GM15510 (cell line): ENCODE results near the gene PRKACA.

Source experiments
- POLR2A ChIP-seq: IDR thresholded peaks from 3 replicates; pipeline ENCODE4 v1.6.1; 2011; ENCODE audit warnings: borderline replicate concordance; ENCODE audit not compliant: insufficient read length; ENCODE audit errors: extremely low read depth

Gene PRKACA

DNA sequence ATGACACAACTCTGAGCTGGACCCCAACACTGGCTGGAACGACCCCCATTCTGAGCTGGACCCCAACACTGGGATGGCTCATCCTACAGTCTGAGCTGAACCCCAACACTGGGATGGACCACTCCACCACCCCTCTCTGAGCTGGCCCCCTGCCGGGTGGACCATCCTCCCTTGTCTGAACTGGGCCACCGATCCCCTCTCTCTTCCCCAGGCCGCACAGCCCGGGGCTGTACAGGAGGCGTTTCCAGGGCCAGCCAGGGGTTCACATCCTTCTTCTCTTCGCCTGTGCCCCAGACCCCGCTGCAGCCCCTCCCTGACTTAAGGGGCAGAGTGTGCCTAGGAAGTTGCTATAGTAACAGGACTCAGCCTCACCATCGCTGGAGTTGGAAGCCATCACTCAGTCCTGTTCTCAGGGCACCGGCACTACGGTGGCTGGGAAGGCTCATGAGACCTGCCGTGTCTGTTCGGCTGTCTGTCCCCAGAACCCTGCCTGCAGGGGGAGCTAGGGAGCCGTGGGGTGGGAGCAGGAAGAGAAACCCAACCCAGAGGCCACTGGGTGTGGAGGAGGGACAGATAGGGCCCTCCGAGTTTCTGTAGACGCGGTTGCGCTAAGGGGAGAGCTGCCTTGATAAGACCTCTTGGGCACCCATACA is 3.7 kb downstream of the PRKACA start:
- no peak for TF ChIP-seq POLR2A

DNA sequence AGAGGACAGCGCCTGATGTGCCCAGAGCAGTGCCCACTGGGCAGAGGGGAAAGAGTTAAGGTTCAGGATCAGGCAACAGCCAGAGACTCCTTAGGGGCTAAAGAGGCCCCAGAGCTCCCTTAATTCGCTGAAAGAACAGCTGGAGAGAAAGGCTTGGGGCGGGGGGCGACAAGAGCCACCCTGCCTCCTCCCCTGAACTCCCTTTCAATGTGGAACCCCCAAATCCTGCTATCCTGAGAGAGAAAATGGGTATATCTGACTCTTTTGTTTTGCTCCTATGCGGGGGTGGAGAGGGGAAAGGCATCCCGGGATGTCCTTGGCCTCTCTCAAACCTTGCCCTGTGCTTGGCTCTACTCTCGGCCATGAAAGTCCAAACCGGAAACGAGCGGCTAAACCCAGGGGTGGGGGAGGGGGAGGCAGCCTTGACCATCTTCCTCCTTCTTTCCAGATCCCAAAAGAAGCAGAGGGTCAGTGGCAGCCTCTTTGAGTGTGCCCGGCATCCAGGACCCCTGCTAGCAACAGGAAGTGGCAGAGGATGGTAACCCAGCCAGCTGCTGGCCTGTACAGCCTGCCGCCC is 4.7 kb downstream of the PRKACA start:
- no peak for TF ChIP-seq POLR2A

DNA sequence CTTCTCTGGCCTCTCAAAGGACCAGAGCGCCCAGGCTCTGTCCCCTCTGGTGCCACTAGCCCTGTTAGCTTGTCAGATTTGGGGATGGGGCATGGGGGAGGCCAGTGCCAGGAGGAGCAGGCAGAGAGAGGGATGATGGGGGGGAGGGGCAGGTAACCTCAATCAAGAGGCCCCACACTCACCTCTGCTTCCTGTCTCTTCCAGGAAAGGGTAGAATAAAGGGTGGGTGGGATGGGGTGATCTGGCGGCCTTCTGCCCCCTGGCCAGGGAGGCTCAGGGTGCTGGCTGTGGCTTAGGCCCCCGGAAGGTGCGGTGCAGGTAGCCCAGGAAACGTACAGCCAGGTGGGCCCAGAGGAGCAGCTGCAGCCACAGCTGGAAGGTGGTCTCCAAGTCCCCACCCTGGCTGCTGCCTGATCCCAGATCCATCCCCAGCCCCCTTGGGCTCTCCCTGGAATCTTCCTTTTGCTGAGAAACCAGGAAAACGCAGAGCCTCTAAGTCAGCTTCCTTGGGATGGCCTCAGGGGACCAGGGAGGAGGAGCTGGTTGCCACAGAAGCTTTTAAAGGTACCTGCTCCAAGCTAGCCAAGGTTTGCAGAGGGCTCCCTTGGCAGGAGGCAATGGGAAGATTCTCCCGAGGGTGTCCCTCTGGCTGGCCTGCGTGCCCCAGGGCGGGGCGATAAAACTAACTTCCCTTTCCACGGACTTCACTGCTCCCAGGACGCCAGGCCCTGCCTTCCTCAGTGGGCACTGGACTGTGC is 5.3 kb downstream of the PRKACA start:
- TF ChIP-seq POLR2A, result no peak

DNA sequence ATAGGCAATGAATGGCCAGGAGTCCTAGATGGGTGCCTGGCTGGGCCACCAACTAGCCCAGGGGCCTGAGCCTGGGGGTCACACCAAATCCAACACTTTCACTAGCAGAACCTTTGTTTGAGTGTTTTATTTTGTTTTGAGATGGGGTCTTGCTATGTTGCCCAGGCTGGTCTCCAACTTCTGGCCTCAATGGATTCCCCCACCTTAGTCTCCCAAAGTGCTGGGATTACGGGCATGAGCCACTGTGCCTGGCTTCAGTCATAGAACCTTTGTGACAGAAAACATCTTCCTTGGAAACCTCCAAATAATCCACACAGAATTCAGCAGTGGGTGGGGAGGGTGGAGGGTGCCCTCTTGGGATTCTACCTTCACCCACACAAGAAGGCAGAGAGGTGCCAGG is 6.1 kb downstream of the PRKACA start:
- no peak for TF ChIP-seq POLR2A

DNA sequence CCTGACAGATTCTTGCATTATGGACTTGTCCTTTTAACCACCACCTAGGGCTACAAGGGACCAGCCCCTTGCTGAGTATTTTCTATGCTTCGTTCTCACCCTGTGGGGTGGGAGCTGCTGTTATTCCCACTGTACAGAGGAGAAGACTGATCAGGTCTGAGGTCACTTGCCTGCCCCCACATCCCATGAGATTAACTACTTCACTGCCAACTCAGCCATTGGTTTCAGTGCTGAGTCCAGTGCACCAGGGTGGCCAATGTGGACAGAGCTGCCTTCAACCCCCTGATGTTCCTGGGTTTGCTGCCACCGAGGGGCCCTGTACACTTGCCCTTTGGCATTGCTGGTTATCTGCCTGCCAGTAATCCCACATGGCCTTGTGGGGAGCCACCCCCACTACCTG is 6.9 kb downstream of the PRKACA start:
- TF ChIP-seq POLR2A, result no peak

DNA sequence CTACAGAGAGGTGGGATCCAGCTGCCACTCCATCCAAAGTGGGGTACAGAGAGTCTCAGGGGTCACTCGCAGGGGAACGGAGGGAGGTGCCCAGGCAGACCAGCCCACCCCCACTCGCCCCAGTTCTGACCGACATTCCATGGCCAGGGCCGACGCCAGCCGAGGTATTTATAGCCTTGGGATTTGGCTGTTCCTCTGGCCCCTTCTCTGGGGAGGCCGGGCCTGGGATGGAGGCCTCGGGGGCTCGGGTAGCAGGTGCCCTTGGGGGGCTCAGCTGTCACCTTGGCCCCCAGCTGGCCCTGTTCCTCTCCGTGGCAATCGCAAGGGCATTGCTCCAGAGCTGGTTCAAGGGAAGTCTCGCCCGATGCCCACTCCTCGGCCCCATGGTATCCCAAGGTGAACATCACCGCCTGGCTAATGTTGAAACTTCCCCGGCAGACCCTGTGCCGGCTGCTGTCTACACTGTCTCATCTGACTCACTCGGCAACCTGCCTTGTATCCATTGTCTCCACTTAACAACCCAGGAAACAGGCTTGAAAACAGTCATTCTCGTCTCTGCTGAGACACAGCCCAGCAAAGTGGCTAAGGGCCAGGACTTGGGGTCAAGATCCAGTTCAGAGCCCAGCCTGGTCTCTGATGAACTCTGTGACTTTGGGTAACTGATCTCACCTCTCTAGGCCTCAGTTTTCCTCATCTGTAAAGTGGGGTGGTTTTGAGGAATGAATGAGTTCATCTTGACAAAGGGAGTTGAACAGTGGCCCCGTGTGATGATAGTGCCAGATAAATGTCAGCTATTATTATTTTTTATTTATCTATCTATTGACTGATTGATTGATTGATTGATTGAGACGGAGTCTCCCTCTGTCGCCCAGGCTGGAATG is 9.7 kb downstream of the PRKACA start:
- no peak for TF ChIP-seq POLR2A

DNA sequence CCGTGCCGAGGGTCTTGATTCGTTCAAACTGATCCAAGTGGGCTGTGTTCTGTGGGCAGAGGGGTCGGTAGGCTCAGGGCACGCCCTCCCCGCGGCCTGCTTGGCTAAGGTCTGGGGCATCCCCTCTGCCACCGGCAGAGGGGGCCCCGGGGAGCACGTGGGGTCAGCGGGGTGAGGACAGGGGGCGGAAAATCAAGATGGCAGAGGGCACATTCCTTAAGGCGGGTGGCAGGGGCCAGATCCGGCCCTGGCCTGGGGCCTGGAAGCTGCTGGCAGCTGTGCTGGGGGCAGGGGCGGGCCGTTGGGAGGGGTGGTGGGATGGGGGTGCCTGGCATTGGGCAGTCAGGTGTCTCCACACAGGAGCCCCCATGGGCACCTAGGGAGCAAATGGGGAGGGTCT is 10.7 kb downstream of the PRKACA start:
- no peak for TF ChIP-seq POLR2A

DNA sequence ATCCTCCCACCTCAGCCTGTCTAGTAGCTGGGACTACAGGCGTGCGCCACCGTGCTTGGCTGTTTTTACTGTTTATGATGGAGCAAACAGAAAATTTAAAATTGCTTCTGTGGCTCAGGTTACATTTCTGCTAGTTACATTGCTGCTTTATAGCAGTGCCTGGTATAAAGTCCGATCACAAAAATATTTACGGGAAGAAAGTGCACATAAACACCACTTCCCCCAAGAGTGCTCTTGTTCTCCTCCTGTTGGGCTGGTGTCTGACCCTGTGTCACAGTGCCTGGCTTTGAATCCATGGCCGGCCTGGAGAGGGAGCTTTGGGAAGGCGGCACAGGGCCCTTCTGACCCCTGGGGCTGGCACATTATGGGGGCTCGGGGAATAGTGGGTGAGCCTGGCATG is 11.9 kb downstream of the PRKACA start:
- TF ChIP-seq POLR2A, result no peak

DNA sequence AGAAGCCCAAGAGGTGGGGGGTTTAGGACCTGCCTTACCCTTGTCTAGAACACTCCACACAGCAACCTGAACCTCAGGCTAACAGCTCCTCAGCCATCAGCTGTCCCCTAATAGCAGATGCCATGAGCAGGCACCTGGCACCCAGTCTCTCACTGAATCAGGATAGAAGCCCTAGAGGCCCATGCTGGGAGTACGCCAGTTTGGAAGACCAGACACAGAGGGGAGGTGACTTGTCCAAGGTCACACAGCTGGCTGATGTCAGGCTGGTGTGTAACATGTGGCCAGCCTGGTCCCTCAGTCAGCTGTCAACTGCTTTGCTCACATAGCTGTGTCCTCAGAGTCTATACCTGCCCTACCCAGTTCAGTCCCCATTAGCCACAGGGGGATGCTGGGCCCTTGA is 14.3 kb downstream of the PRKACA start:
- no peak for TF ChIP-seq POLR2A

DNA sequence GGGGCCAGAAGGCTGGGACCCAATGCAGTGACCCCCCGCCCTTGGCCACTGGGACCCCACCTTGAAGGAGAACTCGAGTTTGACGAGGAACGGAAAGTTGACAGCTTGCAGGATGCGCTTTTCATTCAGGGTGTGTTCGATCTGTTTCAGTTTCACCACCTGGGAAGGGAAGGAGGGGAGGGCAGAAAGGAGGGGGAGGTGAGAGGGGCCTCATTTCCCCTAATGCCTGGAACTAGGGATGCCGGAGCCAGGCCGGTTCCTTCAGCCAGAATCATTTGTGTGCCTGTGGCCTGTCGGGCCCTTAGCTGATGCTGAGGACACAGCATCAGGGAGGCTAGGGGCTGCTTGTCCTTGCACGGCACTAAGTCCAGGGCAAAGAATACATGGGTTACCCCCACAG is 14.8 kb downstream of the PRKACA start:
- no peak for TF ChIP-seq POLR2A

DNA sequence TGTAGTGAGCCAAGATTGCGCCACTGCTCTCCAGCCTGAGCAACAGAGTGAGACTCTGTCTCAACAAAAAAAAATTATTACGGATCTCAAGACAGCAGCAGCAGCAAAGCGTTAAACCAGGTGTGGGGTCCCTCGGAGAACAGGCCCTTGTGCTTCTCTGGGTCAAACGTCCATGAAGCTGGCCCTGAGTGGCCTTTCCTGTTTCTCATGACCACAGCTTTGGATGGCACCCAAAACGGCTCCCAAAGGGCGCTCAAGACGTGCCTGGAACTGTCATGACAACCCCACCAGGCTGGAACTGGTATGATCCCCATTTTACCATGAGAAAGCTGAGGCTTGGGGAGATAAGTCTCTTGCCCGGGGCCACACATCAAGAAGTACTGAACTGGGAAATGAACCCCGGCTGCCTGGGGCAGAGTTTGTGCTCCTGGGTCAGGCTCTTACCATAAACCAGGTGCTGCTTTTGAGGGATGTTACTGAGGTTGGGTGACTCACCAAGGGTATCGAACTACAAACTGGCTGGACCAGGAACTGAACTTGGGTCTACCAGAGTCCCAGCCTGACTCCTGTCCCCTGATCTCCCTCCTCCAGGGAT is 15.4 kb downstream of the PRKACA start:
- no peak for TF ChIP-seq POLR2A

DNA sequence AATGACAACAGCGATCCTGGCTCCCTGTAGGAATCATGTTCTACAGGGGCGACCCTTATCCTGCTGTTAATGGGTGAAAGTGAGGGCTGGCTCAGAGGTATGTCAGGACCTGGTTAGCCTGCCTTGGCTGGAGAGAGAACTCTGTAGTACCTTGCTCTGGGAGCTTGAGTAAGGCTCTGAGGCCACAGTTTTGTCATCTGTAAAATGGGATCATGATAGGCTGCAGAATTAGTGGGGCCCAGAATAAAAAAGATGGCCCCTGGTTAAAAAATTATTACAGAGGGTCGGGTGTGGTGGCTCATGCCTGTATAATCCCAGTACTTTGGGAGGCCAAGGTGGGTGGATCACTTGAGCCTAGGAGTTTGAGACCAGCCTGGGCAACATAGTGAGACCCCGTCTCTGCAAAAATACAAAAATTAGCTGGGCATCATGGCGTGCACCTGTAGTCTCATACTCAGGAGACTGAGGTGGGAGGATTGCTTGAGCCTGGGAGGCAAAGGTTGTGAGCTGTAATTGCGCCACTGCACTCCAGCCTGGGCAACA is 16.5 kb downstream of the PRKACA start:
- no peak for TF ChIP-seq POLR2A

DNA sequence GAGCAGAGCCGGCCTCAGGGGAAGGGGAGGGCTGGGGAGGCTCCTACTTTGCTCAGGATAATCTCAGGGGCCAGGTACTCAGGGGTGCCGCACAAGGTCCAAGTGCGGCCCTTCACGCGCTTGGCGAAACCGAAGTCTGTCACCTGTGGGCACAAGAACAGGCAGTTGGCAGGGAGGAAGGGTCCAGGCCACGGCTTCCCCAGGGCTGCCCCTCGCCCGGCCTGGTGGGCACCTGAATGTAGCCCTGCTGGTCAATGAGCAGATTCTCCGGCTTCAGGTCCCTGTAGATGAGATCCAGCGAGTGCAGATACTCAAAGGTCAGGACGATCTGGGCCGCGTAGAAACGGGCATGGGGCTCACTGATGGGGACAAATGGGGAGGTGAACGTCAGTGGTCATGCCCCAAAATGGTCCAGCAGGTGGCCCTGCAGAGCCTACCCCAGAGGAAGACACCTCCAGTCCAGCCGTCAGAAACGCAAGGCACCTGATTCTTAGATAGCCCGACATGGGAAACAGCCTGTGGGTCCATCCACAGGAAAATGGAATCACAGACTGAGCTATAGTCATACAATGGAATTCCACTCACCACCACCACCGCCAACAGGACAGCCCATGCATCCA is 19.9 kb downstream of the PRKACA start:
- TF ChIP-seq POLR2A, result no peak
